Lower leg skin (tissue), 3 donors: ENCODE results near the gene FANCD2.

Experiments
- POLR2A ChIP-seq, 2 donors: fragments of 450-650 bp; IDR thresholded peaks; one replicate each; pipeline ENCODE4 v1.6.1; 2016 to 2017; ENCODE audit warnings: antibody characterized with exemption in 2 of 2, mild to moderate bottlenecking in 1 of 2, moderate library complexity in 1 of 2
- TF ChIP-seq, protein P1 (sequence below), 3 donors: fragments of 450-650 bp; IDR thresholded peaks; one replicate each; pipeline ENCODE4 v1.5.1; 2016; ENCODE audit warnings: antibody characterized with exemption in 3 of 3, mild to moderate bottlenecking in 3 of 3, moderate library complexity in 2 of 3

DNA sequence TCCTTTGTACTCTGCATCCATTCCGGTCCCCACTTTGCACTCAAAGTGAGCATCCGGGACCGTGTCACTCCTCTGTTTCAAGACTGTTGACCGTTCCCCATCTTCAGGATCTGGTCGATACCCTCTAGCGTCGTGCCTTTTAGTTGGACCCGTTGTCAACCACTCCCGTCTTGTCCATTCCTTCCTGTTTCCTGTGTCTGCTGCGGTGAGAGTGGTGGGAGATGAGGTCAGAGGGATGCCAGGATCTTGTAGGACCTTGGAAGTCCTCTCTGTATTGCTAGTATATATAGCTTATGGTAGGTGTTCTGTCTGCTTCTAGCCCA lies 89.9 kb downstream of the FANCD2 start:
- no peak for TF ChIP-seq POLR2A (IDR thresholded peaks at IDR 0.05)
- TF ChIP-seq, protein P1, sequence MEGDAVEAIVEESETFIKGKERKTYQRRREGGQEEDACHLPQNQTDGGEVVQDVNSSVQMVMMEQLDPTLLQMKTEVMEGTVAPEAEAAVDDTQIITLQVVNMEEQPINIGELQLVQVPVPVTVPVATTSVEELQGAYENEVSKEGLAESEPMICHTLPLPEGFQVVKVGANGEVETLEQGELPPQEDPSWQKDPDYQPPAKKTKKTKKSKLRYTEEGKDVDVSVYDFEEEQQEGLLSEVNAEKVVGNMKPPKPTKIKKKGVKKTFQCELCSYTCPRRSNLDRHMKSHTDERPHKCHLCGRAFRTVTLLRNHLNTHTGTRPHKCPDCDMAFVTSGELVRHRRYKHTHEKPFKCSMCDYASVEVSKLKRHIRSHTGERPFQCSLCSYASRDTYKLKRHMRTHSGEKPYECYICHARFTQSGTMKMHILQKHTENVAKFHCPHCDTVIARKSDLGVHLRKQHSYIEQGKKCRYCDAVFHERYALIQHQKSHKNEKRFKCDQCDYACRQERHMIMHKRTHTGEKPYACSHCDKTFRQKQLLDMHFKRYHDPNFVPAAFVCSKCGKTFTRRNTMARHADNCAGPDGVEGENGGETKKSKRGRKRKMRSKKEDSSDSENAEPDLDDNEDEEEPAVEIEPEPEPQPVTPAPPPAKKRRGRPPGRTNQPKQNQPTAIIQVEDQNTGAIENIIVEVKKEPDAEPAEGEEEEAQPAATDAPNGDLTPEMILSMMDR (IDR thresholded peaks at IDR 0.05) = no peak
